ENCODE measurements around the gene FUBP1. TPM values are rescaled to one million over a fixed set of nuclear protein-coding genes. Genes with fewer than 3 reads are reported as not detected.
A peak's percentile ranks its signal among the peaks of the same experiment; 100 is the strongest.
"Not testable (repeated sequence)": the region's sequence is repeated elsewhere in the genome, so short reads cannot be mapped to it uniquely, and the experiment has no call there.

The FUBP1 gene
- polyA plus RNA-seq, 3 donors = 16.5 to 47.3 (median 16.5) TPM

GRCh38 chr1:77925518-77925917 lies 53.4 kb downstream of the FUBP1 start:
- DNase-seq = no peak
- H3K4me3 ChIP-seq (replicated peaks in 1 of 3; ENCODE audit: low read depth in 2 of 3, low read length in 3 of 3) = no peak overlapping the region
- Mint-ChIP-seq H3K27me3 (ENCODE audit: low read depth in 3 of 3) (peaks cover 0 to 1% (median 0%) of the 10 kb centered on the region in 3 donors), H3K27ac (no peak overlapping the region), H3K4me1 (peaks cover 26% of the 10 kb centered on the region), H3K4me3 (no peak overlapping the region), H3K36me3 (peaks cover 8 to 10% of the 10 kb centered on the region in 2 donors), H3K9me3 (no peaks in the 10 kb centered on the region)
- H4K20me1 ChIP-seq (ENCODE audit: insufficient read depth, low read length) = no peaks in the 10 kb centered on the region
- H3K27me3 ChIP-seq (ENCODE audit: control insufficient read depth in 2 of 2, insufficient read depth in 2 of 2, low read length in 2 of 2) = no peaks in the 10 kb centered on the region
- no peak overlapping the region for H3K9ac ChIP-seq (ENCODE audit: insufficient read depth, low read length, poor library complexity, severe bottlenecking)
- no peak overlapping the region for H3K27ac ChIP-seq (ENCODE audit: low read depth in 1 of 2, low read length in 2 of 2)
- H2AFZ ChIP-seq (ENCODE audit: insufficient read depth, low read depth, low read length, poor library complexity, severe bottlenecking) = no peak overlapping the region
- intact Hi-C loops (cut with micrococcal nuclease) = no loop called here
- no peak for TF ChIP-seq CTCF (IDR thresholded peaks at IDR 0.05)
- H3K36me3 ChIP-seq (replicated peaks in 1 of 2; ENCODE audit: control insufficient read depth in 1 of 2, insufficient read depth in 2 of 2, low read length in 2 of 2) = peaks cover 0 to 6% of the 10 kb centered on the region in 2 donors
- WGBS (ENCODE audit: insufficient coverage) = no CpG with 5 or more reads among the region's 1 CpG
- H3K9me3 ChIP-seq (replicated peaks in 1 of 2; ENCODE audit: control insufficient read depth in 1 of 2, insufficient read depth in 1 of 2, low read length in 2 of 2) = no peaks in the 10 kb centered on the region
- H3K79me2 ChIP-seq (ENCODE audit: insufficient read depth, low read length) = peaks cover 12% of the 10 kb centered on the region
- peaks cover 11 to 15% of the 10 kb centered on the region in 2 donors for H3K4me1 ChIP-seq (ENCODE audit: control insufficient read depth in 1 of 2, insufficient read depth in 2 of 2, low read length in 2 of 2)
- peak overlapping the region; percentile 85 for H3K4me2 ChIP-seq (replicated peaks; ENCODE audit: extremely low read depth, low read length, poor library complexity, severe bottlenecking)

- not testable (repeated sequence) for H3K9me3 ChIP-seq (replicated peaks in 1 of 2; ENCODE audit: control insufficient read depth in 1 of 2, insufficient read depth in 1 of 2, low read length in 2 of 2)
Measured at GRCh38 chr1:77918918-77919317, 60.0 kb downstream of the FUBP1 start.

More at GRCh38 chr1:77918918-77919317, 60.0 kb downstream of the FUBP1 start:
- H3K36me3 ChIP-seq (replicated peaks in 1 of 2; ENCODE audit: control insufficient read depth in 1 of 2, insufficient read depth in 2 of 2, low read length in 2 of 2); DNase-seq; H3K79me2 ChIP-seq (ENCODE audit: insufficient read depth, low read length); H4K20me1 ChIP-seq (ENCODE audit: insufficient read depth, low read length); H3K9me3 Mint-ChIP-seq; H3K4me3 Mint-ChIP-seq; H2AFZ ChIP-seq (ENCODE audit: insufficient read depth, low read depth, low read length, poor library complexity, severe bottlenecking); H3K9ac ChIP-seq (ENCODE audit: insufficient read depth, low read length, poor library complexity, severe bottlenecking); H3K4me2 ChIP-seq (replicated peaks; ENCODE audit: extremely low read depth, low read length, poor library complexity, severe bottlenecking); H3K27ac ChIP-seq (ENCODE audit: low read depth in 1 of 2, low read length in 2 of 2); H3K4me3 ChIP-seq (replicated peaks in 1 of 3; ENCODE audit: low read depth in 2 of 3, low read length in 3 of 3); H3K27me3 Mint-ChIP-seq (ENCODE audit: low read depth in 3 of 3); intact Hi-C loops (cut with micrococcal nuclease); H3K4me1 ChIP-seq (ENCODE audit: control insufficient read depth in 1 of 2, insufficient read depth in 2 of 2, low read length in 2 of 2); H3K27ac Mint-ChIP-seq; H3K36me3 Mint-ChIP-seq; H3K27me3 ChIP-seq (ENCODE audit: control insufficient read depth in 2 of 2, insufficient read depth in 2 of 2, low read length in 2 of 2): not testable (repeated sequence)
- peaks cover 16% of the 10 kb centered on the region for H3K4me1 Mint-ChIP-seq
- no CpG with 5 or more reads among the region's 5 CpGs for WGBS (ENCODE audit: insufficient coverage)
